Nucleus accumbens (tissue), 56 donors: ENCODE data around the gene HMGXB3.
A peak's percentile ranks its signal among the peaks of the same experiment; 100 is the strongest.

Source experiments
- DNase-seq, 56 donors: peaks; one replicate each; lab custom pipeline; 2025; lab: John Stamatoyannopoulos, UW

The HMGXB3 gene, protein sequence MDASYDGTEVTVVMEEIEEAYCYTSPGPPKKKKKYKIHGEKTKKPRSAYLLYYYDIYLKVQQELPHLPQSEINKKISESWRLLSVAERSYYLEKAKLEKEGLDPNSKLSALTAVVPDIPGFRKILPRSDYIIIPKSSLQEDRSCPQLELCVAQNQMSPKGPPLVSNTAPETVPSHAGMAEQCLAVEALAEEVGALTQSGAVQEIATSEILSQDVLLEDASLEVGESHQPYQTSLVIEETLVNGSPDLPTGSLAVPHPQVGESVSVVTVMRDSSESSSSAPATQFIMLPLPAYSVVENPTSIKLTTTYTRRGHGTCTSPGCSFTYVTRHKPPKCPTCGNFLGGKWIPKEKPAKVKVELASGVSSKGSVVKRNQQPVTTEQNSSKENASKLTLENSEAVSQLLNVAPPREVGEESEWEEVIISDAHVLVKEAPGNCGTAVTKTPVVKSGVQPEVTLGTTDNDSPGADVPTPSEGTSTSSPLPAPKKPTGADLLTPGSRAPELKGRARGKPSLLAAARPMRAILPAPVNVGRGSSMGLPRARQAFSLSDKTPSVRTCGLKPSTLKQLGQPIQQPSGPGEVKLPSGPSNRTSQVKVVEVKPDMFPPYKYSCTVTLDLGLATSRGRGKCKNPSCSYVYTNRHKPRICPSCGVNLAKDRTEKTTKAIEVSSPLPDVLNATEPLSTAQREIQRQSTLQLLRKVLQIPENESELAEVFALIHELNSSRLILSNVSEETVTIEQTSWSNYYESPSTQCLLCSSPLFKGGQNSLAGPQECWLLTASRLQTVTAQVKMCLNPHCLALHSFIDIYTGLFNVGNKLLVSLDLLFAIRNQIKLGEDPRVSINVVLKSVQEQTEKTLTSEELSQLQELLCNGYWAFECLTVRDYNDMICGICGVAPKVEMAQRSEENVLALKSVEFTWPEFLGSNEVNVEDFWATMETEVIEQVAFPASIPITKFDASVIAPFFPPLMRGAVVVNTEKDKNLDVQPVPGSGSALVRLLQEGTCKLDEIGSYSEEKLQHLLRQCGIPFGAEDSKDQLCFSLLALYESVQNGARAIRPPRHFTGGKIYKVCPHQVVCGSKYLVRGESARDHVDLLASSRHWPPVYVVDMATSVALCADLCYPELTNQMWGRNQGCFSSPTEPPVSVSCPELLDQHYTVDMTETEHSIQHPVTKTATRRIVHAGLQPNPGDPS (N-terminal part only)

GRCh38 chr5:150000256-150000989 lies at the start of gene HMGXB3, which contains the start of gene TIGD6:
Gene HMGXB3, plus strand, starts transcription at chr5:150000739. Its CDS starts 4,114 bp downstream, at chr5:150004853.
Gene TIGD6, minus strand, starts transcription at chr5:150000654. Its CDS starts 4,306 bp downstream, at chr5:149996348.
- peak; percentile 43 to 94 (median 87) for DNase-seq

DNA sequence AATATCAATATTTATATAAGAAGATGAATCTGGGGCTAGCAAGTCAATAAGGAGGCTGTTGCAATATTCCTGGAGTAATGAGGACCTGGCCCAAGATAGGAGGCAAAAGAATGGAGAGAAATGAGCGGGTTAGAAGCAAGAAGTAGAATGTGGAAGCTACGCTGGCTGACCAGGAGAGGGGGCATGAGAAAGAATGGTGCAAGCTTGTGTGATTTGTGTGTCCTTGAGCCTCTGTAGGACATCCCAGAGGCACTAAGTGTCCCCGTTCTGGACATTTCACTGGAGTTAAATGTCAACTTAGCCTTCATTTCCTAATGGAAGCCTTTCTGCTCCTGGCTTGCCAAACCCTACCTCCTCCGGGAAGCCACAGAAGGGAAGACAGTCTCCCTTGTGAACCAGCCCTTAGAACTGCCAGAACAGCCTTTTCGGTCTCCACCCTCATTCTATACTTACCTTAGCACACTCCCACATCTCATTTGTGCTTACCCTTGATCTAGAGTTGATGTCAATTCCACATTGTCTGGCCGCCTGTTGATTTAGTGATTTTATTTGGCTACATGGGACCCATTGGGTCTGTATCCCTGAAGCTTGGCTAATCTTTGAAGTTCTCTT lies 49.3 kb upstream of the HMGXB3 start:
- no peak for DNase-seq

DNA sequence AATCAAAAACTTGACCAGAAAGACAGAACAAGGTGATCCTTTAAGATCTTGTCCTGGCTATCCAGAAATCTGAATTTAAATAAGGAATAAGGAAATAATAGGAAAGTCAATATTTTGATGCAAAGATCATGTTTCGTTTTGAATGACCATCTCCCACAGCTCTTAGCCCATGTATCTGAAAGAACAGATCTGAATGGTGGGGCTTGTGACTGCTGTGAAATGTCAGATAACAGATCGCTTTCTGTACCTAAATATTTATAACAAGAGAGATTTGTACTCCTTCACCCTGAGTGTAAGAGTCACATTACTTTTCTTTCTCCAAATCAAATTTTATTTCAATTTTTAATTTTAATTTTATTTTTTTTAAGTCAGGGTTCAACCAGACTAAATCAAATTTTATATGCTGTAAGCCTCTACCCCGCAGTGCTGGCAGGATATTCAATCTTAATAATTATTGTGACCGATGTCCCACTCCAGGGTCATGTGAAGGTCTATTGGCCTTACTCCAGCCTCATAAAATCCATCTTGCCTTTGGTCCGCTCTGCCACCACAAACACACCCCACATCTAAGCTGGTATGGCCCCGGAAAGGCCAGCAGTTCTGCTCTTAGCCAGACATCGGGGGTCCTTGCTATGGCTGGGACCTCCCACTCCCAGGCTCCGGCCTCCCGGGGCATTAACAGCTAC lies 47.0 kb upstream of the HMGXB3 start:
- DNase-seq, result no peak

- no peak for DNase-seq
These were observed 45.7 kb upstream of the HMGXB3 start for GRCh38 chr5:149954798-149955197.

DNA sequence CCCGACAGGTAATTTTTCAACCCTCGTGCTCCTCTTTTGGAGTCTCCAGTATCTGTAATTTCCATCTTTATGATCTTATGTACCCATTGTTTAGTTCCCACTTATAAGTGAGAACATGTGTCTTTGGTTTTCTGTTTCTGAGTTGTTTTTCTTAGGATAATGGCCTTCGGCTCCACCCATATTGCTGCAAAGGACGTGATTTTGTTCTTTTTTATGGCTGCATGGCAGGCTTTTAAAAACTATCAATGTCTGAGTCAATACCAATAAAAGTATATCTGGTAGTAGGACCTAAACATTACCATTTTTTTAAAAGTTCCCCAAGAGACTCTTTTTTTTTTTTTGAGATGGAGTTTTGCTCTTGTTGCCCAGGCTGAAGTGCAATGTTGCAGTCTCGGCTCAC lies 43.9 kb upstream of the HMGXB3 start:
- DNase-seq, result no peak

DNA sequence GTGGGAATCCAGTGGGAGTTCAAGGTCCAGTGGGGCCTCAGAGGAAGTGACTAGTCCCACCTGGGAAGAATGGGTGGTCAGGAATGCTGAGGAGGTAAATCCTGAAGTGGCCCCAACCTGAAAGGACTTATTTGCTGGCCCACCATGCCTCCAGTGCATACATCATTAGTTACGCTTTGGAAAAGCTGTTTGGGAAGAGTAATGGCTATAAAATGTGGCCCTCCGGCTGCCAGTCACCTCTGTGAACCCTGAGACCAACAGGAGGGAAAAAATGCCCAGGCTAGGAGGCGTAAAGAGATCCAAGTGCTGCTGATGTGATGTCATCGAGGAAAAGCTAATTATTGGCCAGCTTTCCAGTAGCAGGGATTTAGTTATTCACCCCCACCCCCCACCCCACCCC lies 42.7 kb upstream of the HMGXB3 start:
- DNase-seq, result no peak

DNA sequence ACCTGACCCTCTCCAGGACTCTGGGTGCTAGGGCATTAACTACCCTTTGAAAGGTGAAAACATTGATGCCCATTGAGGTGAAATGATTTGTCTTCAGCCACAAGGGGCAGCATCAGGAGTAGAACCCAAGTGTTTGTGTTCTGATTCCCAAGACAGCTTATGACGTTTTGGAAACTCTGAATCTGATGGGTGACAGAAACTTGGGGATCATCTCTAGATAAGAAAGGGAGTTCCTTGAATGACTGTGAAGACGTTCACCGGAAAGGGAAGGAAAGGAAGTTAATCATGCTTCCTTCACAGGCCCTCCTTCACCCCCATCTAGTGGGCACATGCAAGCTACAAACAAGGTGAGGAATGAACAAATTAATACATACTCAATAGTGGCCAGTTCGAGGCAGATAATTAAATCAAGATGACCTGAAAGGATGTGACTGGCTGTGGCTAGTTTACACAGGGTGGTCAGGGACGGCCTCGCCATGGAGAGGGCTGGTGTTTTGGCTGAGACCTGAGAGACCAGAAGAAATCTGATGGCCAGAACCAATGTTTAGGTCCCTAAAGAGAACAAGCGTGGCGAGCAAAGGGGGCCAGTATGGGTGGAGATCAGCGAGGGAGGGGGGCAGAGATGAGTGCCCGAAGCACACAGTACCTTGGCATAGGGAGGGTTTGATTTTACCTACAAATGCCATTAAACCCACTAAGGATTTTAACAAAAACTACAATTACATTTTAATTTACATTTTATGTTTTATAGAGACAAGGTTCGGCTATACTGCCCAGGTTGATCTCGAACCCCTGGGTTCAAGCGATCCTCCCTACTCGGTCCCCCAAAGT lies 40.9 kb upstream of the HMGXB3 start:
- peak in 4 of 56 donors; percentile 7 to 20 (median 13) for DNase-seq

GRCh38 chr5:149960272-149961185 lies 40.0 kb upstream of the HMGXB3 start, which contains the start of gene SLC26A2:
Gene SLC26A2, plus strand, starts transcription at chr5:149960758. Its CDS starts 16,895 bp downstream, at chr5:149977653.
- peak; percentile 76 to 99 (median 96) for DNase-seq

- peak in 3 of 56 donors; percentile 47 to 54 (median 49) for DNase-seq
These were observed 39.3 kb upstream of the HMGXB3 start for GRCh38 chr5:149961186-149961685.

DNA sequence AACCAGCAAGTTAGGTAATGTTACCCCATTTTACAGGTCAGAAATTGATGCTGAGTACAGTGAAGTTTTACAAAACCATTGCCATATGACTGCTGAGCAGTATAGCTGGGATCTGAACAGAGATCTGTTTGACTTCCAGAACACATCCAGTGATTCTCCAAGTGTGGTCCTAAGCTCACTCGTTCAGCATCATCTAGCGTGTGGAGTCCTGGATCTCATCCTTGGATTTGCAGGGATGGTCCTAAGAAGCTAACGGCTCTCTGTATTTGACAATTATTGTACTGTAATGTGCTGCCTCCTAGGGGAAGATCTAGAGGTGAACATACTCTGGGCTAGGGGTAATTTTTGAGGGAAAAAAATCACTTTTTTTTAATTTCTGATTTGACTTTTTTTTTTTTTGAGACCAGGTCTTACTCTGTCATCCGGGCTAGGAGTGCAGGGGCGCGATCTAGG lies 38.6 kb upstream of the HMGXB3 start:
- DNase-seq, result peak in 1 of 56 donors; percentile 1

- DNase-seq, result no peak
These were observed 37.8 kb upstream of the HMGXB3 start for GRCh38 chr5:149962601-149963300.

DNA sequence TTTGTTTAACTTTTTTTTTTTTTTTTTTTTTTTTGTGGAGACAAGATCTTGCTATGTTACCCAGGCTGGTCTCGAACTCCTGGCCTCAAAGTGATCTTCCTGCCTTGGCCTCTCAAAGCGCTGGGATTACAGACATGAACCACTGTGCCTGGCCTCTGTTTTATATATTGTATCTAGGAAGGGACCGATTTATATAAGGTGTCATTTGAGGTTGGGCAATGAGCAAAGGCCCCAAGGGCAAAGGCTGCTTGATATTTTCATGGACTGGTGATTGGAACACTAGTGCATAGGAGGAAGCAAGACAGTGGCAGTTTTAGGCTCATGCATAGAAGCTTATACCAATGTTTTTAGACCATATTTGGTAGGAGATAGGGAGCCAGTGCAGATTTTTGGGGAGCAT lies 36.8 kb upstream of the HMGXB3 start:
- no peak for DNase-seq

DNA sequence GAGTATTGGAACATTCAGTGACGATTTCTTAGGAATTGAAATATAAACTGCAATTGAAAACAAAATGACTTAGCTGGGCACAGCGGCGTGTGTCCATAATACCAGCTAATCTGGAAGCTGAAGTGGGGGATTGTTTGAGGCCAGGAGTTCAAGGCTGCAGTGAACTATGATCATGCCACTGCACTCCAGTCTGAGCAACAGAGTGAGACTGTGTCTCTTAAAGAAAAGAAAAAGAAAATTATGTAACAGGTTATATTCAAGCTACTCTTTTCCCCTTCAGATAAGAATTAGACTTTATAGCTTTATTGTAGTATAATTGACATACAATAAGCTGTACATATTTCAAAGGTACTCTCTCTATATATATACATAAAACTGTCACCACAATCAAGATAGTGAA lies 33.6 kb upstream of the HMGXB3 start:
- DNase-seq, result no peak

- DNase-seq, result no peak
These were observed 31.2 kb upstream of the HMGXB3 start for GRCh38 chr5:149969181-149969930.

DNA sequence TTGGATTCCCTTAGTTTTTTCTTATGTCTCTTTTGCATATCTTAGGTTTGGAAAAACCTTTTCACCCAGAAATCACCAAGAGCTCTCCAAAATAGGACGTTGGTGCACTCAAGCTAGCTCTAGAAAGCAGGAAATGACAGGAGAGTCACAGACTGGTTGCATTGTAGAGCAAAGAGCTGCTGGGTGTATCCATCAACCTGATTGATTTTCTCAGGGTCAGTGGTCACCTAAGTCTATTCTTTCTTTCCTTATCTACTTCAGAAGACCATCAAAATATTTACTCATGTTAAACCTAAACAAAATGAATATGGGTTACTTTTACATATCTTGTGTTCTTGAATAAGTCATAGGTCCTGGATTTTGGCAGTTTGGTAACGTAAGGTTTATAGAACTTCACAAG lies 25.1 kb upstream of the HMGXB3 start:
- DNase-seq, result no peak
